DOHH2 (cell line): ENCODE data around the gene GPRC5C.

ENCODE experiments used
- CTCF ChIP-seq: fragments of 200-600 bp; sonication (generic); IDR thresholded peaks from one replicate; pipeline ENCODE4 v1.5.1; 2014; ENCODE audit warnings: antibody characterized with exemption, mild to moderate bottlenecking, low read depth, low read length; ENCODE audit not compliant: poor library complexity, severe bottlenecking
- EZH2phosphoT487 ChIP-seq: fragments of 200-600 bp; sonication (generic); IDR thresholded peaks from 2 replicates; pipeline ENCODE4 v1.6.1; 2017; ENCODE audit warnings: borderline replicate concordance, mild to moderate bottlenecking, antibody characterized with exemption, low read length, moderate library complexity, mixed read lengths

- TF ChIP-seq CTCF: no peak
- TF ChIP-seq EZH2phosphoT487: no peak
Measured at GRCh38 chr17:74455821-74456220, 23.9 kb downstream of the GPRC5C start.
